ENCODE data around the gene ERICH3.

GRCh38 chr1:74714429-74715235, 41.0 kb upstream of the ERICH3 start:
- no peak for TF ChIP-seq POLR2A (IDR thresholded peaks at IDR 0.05)
- no peak for TF ChIP-seq CTCF (IDR thresholded peaks at IDR 0.05)
- no peak for TF ChIP-seq EP300 (IDR thresholded peaks at IDR 0.05)

All from ovary (tissue), 3 donors.